CD4-positive, alpha-beta T cell (primary cell): ENCODE measurements around the gene SRC. TPM values are rescaled to one million over a fixed set of nuclear protein-coding genes. Genes with fewer than 3 reads are reported as not detected.

ENCODE experiments used
- ATAC-seq: fragments of 200-7000 bp; cut with Tn5 transposase; one replicate; pipeline ENCODE4 v1.10.0; 2022; ENCODE audit warnings: mild to moderate bottlenecking; ENCODE audit not compliant: poor library complexity
- CTCF ChIA-PET: fragments of 350-600 bp; sonication (Branson Sonifier 250); formaldehyde crosslinking; loops from one replicate; lab custom pipeline; 2021; ENCODE audit warnings: antibody characterized with exemption, inconsistent platforms; lab: Charles Lee
- POLR2A ChIA-PET: fragments of 350-600 bp; sonication (Branson Sonifier 250); formaldehyde crosslinking; loops from one replicate; lab custom pipeline; 2021; ENCODE audit warnings: antibody characterized with exemption, inconsistent platforms; lab: Charles Lee
- DNase-seq, 14 experiments: peaks; one replicate each; pipeline ENCODE4 v3.0.0-alpha.2; 2013 to 2020; ENCODE audit warnings: mixed read lengths in 2 of 14
- H3K27ac ChIP-seq, 2 donors: one replicate each; pipeline versions ENCODE4 v1.5.1 to v1.7.0; 2013; ENCODE audit warnings: low read length in 2 of 2, low read depth in 1 of 2, mild to moderate bottlenecking in 1 of 2
- H3K27me3 ChIP-seq, 2 experiments: 1 replicate in 1 of 2; 2 replicates in 1 of 2; pipeline versions ENCODE4 v1.6.1 to v1.7.0; 2013; ENCODE audit warnings: low read length in 2 of 2, control low read depth in 1 of 2, mild to moderate bottlenecking in 1 of 2, moderate library complexity in 1 of 2; ENCODE audit not compliant: insufficient read depth in 2 of 2, control insufficient read depth in 1 of 2
- H3K36me3 ChIP-seq: one replicate; pipeline ENCODE4 v1.6.1; 2013; ENCODE audit warnings: low read length, control low read depth; ENCODE audit not compliant: insufficient read depth
- H3K4me1 ChIP-seq: one replicate; pipeline ENCODE4 v1.6.1; 2013; ENCODE audit warnings: low read length, control low read depth; ENCODE audit not compliant: insufficient read depth
- H3K4me3 ChIP-seq: one replicate; pipeline ENCODE4 v1.5.1; 2013; ENCODE audit warnings: mild to moderate bottlenecking, low read length, moderate library complexity
- H3K9me3 ChIP-seq, 2 experiments: 1 replicate in 1 of 2; 2 replicates in 1 of 2; pipeline versions ENCODE4 v1.6.1 to v1.7.0; 2013; ENCODE audit warnings: low read length in 2 of 2, mild to moderate bottlenecking in 2 of 2, control low read depth in 1 of 2, moderate library complexity in 1 of 2; ENCODE audit not compliant: control insufficient read depth in 1 of 2, insufficient read depth in 1 of 2
- H3K27ac Mint-ChIP-seq: one replicate; pipeline ENCODE4 v1.8.0; 2020; ENCODE audit warnings: mixed read lengths
- H3K27me3 Mint-ChIP-seq: one replicate; pipeline ENCODE4 v1.8.0; 2021; ENCODE audit warnings: mixed read lengths
- H3K36me3 Mint-ChIP-seq: one replicate; pipeline ENCODE4 v1.8.0; 2021; ENCODE audit warnings: low read depth, mixed read lengths
- H3K4me1 Mint-ChIP-seq: one replicate; pipeline ENCODE4 v1.8.0; 2021; ENCODE audit warnings: low read depth, mixed read lengths
- H3K4me3 Mint-ChIP-seq: one replicate; pipeline ENCODE4 v1.8.0; 2020; ENCODE audit warnings: mild to moderate bottlenecking, mixed read lengths
- H3K9me3 Mint-ChIP-seq: one replicate; pipeline ENCODE4 v1.8.0; 2020; ENCODE audit warnings: mixed read lengths
- intact Hi-C, 2 experiments: fragments of 100-400 bp; cut with DNase I in 1 of 2; cut with micrococcal nuclease in 1 of 2; formaldehyde crosslinking; loops; one replicate each; pipeline versions ENCODE4 v1.15.1 to v1.9.0; 2023 to 2025; cut with DNase I, micrococcal nuclease
- total RNA-seq, 174 experiments: library from RNA in 2 of 174; stranded (reverse) in 2 of 174; gene quantifications; one replicate each; pipeline ENCODE4 v1.2.3 and lab custom pipeline; 2021 to 2026
- TF ChIP-seq, protein P1 (sequence below): fragments of 200-600 bp; IDR thresholded peaks from one replicate; pipeline ENCODE4 v1.8.0; 2022; ENCODE audit warnings: antibody characterized with exemption, mild to moderate bottlenecking

SRC gene
- total RNA-seq, 2 experiments from 2014 or later: 2.5 to 3.1 TPM

DNA sequence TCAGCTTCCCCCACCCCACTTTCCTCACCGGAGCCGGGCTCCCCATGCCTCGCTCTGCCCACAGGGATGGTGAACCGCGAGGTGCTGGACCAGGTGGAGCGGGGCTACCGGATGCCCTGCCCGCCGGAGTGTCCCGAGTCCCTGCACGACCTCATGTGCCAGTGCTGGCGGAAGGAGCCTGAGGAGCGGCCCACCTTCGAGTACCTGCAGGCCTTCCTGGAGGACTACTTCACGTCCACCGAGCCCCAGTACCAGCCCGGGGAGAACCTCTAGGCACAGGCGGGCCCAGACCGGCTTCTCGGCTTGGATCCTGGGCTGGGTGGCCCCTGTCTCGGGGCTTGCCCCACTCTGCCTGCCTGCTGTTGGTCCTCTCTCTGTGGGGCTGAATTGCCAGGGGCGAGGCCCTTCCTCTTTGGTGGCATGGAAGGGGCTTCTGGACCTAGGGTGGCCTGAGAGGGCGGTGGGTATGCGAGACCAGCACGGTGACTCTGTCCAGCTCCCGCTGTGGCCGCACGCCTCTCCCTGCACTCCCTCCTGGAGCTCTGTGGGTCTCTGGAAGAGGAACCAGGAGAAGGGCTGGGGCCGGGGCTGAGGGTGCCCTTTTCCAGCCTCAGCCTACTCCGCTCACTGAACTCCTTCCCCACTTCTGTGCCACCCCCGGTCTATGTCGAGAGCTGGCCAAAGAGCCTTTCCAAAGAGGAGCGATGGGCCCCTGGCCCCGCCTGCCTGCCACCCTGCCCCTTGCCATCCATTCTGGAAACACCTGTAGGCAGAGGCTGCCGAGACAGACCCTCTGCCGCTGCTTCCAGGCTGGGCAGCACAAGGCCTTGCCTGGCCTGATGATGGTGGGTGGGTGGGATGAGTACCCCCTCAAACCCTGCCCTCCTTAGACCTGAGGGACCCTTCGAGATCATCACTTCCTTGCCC, 57.4 kb downstream of the SRC start:
- peaks cover 4 to 14% of the 10 kb centered on the region in 2 experiments for H3K27me3 ChIP-seq
- H3K4me3 ChIP-seq: no peak overlapping the region
- ChIA-PET CTCF (no interaction called here), POLR2A (no interaction called here)
- DNase-seq (no peak), ATAC-seq (no peak)
- intact Hi-C loops: no loop called here
- peaks cover 9% of the 10 kb centered on the region for H3K4me1 Mint-ChIP-seq
- TF ChIP-seq, protein P1, sequence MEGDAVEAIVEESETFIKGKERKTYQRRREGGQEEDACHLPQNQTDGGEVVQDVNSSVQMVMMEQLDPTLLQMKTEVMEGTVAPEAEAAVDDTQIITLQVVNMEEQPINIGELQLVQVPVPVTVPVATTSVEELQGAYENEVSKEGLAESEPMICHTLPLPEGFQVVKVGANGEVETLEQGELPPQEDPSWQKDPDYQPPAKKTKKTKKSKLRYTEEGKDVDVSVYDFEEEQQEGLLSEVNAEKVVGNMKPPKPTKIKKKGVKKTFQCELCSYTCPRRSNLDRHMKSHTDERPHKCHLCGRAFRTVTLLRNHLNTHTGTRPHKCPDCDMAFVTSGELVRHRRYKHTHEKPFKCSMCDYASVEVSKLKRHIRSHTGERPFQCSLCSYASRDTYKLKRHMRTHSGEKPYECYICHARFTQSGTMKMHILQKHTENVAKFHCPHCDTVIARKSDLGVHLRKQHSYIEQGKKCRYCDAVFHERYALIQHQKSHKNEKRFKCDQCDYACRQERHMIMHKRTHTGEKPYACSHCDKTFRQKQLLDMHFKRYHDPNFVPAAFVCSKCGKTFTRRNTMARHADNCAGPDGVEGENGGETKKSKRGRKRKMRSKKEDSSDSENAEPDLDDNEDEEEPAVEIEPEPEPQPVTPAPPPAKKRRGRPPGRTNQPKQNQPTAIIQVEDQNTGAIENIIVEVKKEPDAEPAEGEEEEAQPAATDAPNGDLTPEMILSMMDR: no peak
- no peaks in the 10 kb centered on the region for H3K36me3 ChIP-seq
- H3K27ac Mint-ChIP-seq: no peak overlapping the region
- H3K9me3 Mint-ChIP-seq: no peaks in the 10 kb centered on the region
- H3K27me3 Mint-ChIP-seq: peaks cover 25% of the 10 kb centered on the region
- H3K4me1 ChIP-seq: peaks cover 6% of the 10 kb centered on the region
- H3K9me3 ChIP-seq: no peaks in the 10 kb centered on the region
- H3K4me3 Mint-ChIP-seq: no peak overlapping the region
- no peaks in the 10 kb centered on the region for H3K36me3 Mint-ChIP-seq
- no peak overlapping the region for H3K27ac ChIP-seq

DNA sequence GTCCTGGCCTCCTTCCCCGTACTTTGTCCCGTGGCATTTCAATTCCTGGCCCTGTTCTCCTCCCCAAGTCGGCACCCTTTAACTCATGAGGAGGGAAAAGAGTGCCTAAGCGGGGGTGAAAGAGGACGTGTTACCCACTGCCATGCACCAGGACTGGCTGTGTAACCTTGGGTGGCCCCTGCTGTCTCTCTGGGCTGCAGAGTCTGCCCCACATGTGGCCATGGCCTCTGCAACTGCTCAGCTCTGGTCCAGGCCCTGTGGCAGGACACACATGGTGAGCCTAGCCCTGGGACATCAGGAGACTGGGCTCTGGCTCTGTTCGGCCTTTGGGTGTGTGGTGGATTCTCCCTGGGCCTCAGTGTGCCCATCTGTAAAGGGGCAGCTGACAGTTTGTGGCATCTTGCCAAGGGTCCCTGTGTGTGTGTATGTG, 58.5 kb downstream of the SRC start:
- H3K36me3 ChIP-seq: no peaks in the 10 kb centered on the region
- peaks cover 11% of the 10 kb centered on the region for H3K4me1 Mint-ChIP-seq
- H3K27me3 ChIP-seq: peaks cover 4 to 14% of the 10 kb centered on the region in 2 experiments
- H3K36me3 Mint-ChIP-seq: no peaks in the 10 kb centered on the region
- no peak overlapping the region for H3K4me3 Mint-ChIP-seq
- TF ChIP-seq, protein P1: no peak
- POLR2A ChIA-PET: no interaction called here
- H3K4me3 ChIP-seq: no peak overlapping the region
- H3K27me3 Mint-ChIP-seq: peaks cover 36% of the 10 kb centered on the region
- H3K27ac ChIP-seq: no peak overlapping the region
- H3K27ac Mint-ChIP-seq: no peak overlapping the region
- peaks cover 6% of the 10 kb centered on the region for H3K4me1 ChIP-seq
- no peak for DNase-seq
- intact Hi-C loops: no loop called here
- no peaks in the 10 kb centered on the region for H3K9me3 Mint-ChIP-seq
- no peaks in the 10 kb centered on the region for H3K9me3 ChIP-seq
- ATAC-seq: no peak
- CTCF ChIA-PET: no interaction called here

DNA sequence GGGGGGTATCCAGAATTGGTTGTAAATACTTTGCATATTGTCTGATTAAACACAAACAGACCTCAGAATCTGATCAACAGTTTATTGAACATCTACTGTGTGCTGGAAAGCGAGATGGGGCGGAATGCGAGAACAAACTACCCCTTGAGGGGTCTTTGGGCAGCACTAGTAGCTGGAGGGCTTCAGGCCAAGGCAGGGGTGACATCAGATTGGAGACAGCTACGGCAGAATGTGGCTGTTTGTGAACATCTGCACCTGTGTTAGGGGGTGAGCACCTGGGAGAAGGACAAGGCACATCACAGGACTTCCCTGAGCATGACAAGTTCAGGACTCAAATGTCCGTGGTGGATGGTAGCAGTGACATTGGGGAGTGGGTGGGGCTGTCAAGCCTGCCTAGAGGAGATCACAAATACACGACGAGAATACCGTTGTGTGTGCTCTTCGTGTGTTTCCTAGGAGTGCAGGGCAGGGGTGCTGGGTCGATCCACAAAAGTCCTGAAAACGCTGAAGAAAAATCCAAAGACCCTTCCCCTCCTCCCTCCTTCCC, 59.5 kb downstream of the SRC start:
- no peaks in the 10 kb centered on the region for H3K9me3 Mint-ChIP-seq
- POLR2A ChIA-PET: no interaction called here

More for the DNA sequence above, 59.5 kb downstream of the SRC start:
- ATAC-seq (no peak), DNase-seq (no peak)
- peaks cover 4 to 14% of the 10 kb centered on the region in 2 experiments for H3K27me3 ChIP-seq
- H3K27ac ChIP-seq: no peak overlapping the region
- H3K4me1 ChIP-seq: peaks cover 6% of the 10 kb centered on the region
- H3K36me3 ChIP-seq: no peaks in the 10 kb centered on the region
- H3K27me3 Mint-ChIP-seq: peaks cover 45% of the 10 kb centered on the region
- no peaks in the 10 kb centered on the region for H3K9me3 ChIP-seq
- H3K4me3 Mint-ChIP-seq: no peak overlapping the region
- CTCF ChIA-PET: no interaction called here
- peaks cover 11% of the 10 kb centered on the region for H3K4me1 Mint-ChIP-seq
- no peaks in the 10 kb centered on the region for H3K36me3 Mint-ChIP-seq
- intact Hi-C loops: no loop called here
- TF ChIP-seq, protein P1: no peak
- H3K4me3 ChIP-seq: no peak overlapping the region
- no peak overlapping the region for H3K27ac Mint-ChIP-seq
